ENCODE measurements around the gene CAPSL. TPM values are rescaled to one million over a fixed set of nuclear protein-coding genes. Genes with fewer than 3 reads are reported as not detected.

CAPSL gene
- total and polyA plus RNA-seq, 2 experiments from 2014 or later: 0.19 to 4.5 TPM

DNA sequence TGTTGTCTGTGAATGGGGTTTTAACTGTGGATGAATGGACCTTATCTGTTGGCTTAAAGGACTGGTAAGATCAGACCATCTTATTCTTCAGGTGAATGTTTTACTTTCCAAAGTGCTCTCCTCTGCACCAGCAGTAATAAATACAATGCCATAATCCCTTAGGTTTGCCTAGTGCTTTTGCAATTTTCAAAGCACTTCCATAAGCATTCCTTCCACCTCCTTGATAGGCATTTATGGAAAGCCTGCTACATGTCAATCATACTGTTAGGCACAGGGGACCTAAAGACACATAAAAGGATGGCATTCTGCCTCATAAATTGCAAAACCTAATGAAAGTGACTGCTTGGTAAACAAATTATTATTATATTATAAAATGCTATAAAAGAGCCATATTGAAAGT lies 60.3 kb downstream of the CAPSL start:
- TF ChIP-seq EZH2phosphoT487 (IDR thresholded peaks at IDR 0.05; ENCODE audit: insufficient read depth, low read depth) (no peak), EZH2 (IDR thresholded peaks at IDR 0.05; ENCODE audit: insufficient read depth, poor library complexity, severe bottlenecking) (no peak)
- H3K27me3 ChIP-seq (replicated peaks; ENCODE audit: insufficient read depth): no peaks in the 10 kb centered on the region

DNA sequence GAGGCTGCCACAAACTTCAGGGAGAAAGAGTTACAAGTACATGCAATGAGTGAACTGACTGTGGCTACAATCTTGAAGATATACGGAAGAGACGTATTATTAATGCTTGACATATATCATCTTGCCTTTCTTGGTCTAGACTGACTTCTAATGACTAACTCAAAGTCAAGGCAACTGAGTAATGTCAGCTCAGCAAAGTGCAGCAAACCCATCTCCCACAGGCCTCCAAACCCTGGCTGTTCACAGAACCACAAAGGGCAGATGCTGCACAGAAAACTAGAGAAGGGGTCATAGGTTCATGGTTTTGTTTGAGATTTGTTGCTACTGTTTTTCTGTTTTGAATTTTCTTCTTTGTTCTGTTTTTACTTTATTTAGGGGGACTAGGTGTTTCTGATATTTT lies 60.8 kb downstream of the CAPSL start:
- H3K27ac ChIP-seq: no peak overlapping the region
- H3F3A ChIP-seq (ENCODE audit: insufficient read depth): peaks cover 5% of the 10 kb centered on the region; the same call in 1 of the 2 replicates
- no peak overlapping the region for H2AFZ ChIP-seq
- TF ChIP-seq EZH2 (IDR thresholded peaks at IDR 0.05; ENCODE audit: insufficient read depth, poor library complexity, severe bottlenecking): no peak
- no peak for TF ChIP-seq EZH2phosphoT487 (IDR thresholded peaks at IDR 0.05; ENCODE audit: insufficient read depth, low read depth)
- no peaks in the 10 kb centered on the region for H3K9me3 ChIP-seq (ENCODE audit: low read depth)
- peaks cover 9% of the 10 kb centered on the region; the same call in 1 of the 2 replicates for H3K4me1 ChIP-seq (ENCODE audit: insufficient read depth)
- H4K20me1 ChIP-seq (ENCODE audit: insufficient read depth): no peaks in the 10 kb centered on the region
- H3K36me3 ChIP-seq (ENCODE audit: low read depth): no peaks in the 10 kb centered on the region
- 54 to 60% methylated on average over 2 of the region's 2 CpGs for WGBS, 2 experiments (ENCODE audit: low coverage in 1 of 2, low lambda C conversion rate in 2 of 2, missing lambda C conversion rate in 2 of 2)
- H3K9ac ChIP-seq: no peak overlapping the region
- no peaks in the 10 kb centered on the region for H3K27me3 ChIP-seq (replicated peaks; ENCODE audit: insufficient read depth)
- in situ Hi-C loops (cut with MboI): no loop called here
- H3K4me3 ChIP-seq: no peak overlapping the region
- H3K79me2 ChIP-seq (ENCODE audit: insufficient read depth): no peaks in the 10 kb centered on the region
- no peak for DNase-seq
- H3K9me2 ChIP-seq (ENCODE audit: insufficient read depth): no peaks in the 10 kb centered on the region
- H3K4me2 ChIP-seq (ENCODE audit: unreplicated experiment): no peak overlapping the region

More for the DNA sequence above, 60.3 kb downstream of the CAPSL start:
- H3K27ac ChIP-seq: no peak overlapping the region
- no peak for DNase-seq
- in situ Hi-C loops (cut with MboI): no loop called here
- H3K9me2 ChIP-seq (ENCODE audit: insufficient read depth): no peaks in the 10 kb centered on the region
- H4K20me1 ChIP-seq (ENCODE audit: insufficient read depth): no peaks in the 10 kb centered on the region
- H3F3A ChIP-seq (ENCODE audit: insufficient read depth): peaks cover 5% of the 10 kb centered on the region; the same call in 1 of the 2 replicates
- H3K9ac ChIP-seq: no peak overlapping the region
- H2AFZ ChIP-seq: no peak overlapping the region
- H3K4me1 ChIP-seq (ENCODE audit: insufficient read depth): peaks cover 9% of the 10 kb centered on the region; the same call in 1 of the 2 replicates
- H3K4me3 ChIP-seq: no peak overlapping the region
- H3K79me2 ChIP-seq (ENCODE audit: insufficient read depth): no peaks in the 10 kb centered on the region
- H3K9me3 ChIP-seq (ENCODE audit: low read depth): no peaks in the 10 kb centered on the region
- no peak overlapping the region for H3K4me2 ChIP-seq (ENCODE audit: unreplicated experiment)
- no peaks in the 10 kb centered on the region for H3K36me3 ChIP-seq (ENCODE audit: low read depth)

DNA sequence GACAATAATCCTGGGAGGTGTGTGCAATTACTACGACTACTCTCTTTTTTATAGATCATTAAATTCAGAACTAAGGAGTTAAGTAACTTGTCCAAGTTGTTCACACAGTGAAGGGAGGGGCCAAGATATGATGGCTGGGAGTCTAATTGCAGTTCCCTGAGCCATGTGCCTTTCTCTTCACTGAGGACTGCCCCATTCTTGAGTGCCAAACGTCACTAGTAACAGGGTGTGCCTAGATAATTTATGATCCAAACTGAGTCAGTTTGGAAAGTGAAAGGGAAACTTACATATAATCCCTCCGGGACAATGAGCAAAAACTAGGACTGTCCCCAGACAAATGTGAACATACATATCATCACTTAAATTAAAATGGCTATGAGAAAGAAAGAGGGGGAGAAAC lies 61.5 kb downstream of the CAPSL start:
- Histone ChIP-seq H3K27ac (peak overlapping the region; percentile 15; the same call in 1 of the 2 replicates), H3K4me2 (ENCODE audit: unreplicated experiment) (peak overlapping the region; percentile 19)

DNA sequence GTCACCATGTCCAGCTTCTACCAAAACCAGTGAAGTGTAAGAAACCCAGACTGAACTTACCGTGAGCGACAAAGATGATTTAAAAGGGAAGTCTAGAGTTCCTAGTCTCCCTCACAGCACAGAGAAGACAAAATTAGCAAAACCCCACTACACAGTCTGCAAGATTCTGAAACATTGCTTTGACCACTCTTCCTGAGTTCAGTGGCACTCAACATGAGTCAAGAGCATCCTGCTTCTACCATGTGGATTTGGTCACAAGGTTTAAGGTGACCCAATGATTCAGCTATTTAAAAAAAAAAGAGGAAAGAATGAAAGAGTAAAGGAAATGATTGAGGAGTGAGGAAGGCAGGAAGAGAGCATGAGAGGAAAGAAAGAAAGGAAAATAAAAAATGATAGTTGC lies 62.0 kb downstream of the CAPSL start:
- no peaks in the 10 kb centered on the region for H3K79me2 ChIP-seq (ENCODE audit: insufficient read depth)
- in situ Hi-C loops (cut with MboI): no loop called here
- peak; percentile 40 for DNase-seq
- no peak overlapping the region for H2AFZ ChIP-seq
- H3K4me2 ChIP-seq (ENCODE audit: unreplicated experiment): peak overlapping the region; percentile 19
- H3F3A ChIP-seq (ENCODE audit: insufficient read depth): peaks cover 5% of the 10 kb centered on the region; the same call in 1 of the 2 replicates
- no peak overlapping the region for H3K4me3 ChIP-seq
- peak overlapping the region; percentile 15; the same call in 1 of the 2 replicates for H3K27ac ChIP-seq
- H3K9ac ChIP-seq: no peak overlapping the region
- H3K4me1 ChIP-seq (ENCODE audit: insufficient read depth): peaks cover 9% of the 10 kb centered on the region; the same call in 1 of the 2 replicates
- H3K9me3 ChIP-seq (ENCODE audit: low read depth): no peaks in the 10 kb centered on the region
- no peaks in the 10 kb centered on the region for H3K9me2 ChIP-seq (ENCODE audit: insufficient read depth)
- no peak for TF ChIP-seq EZH2 (IDR thresholded peaks at IDR 0.05; ENCODE audit: insufficient read depth, poor library complexity, severe bottlenecking)
- TF ChIP-seq EZH2phosphoT487 (IDR thresholded peaks at IDR 0.05; ENCODE audit: insufficient read depth, low read depth): no peak
- no peaks in the 10 kb centered on the region for H3K27me3 ChIP-seq (replicated peaks; ENCODE audit: insufficient read depth)
- no peaks in the 10 kb centered on the region for H4K20me1 ChIP-seq (ENCODE audit: insufficient read depth)
- no peaks in the 10 kb centered on the region for H3K36me3 ChIP-seq (ENCODE audit: low read depth)
- 94 to 100% methylated on average over 2 of the region's 2 CpGs for WGBS, 2 experiments (ENCODE audit: low coverage in 1 of 2, low lambda C conversion rate in 2 of 2, missing lambda C conversion rate in 2 of 2)

More for the DNA sequence above, 61.5 kb downstream of the CAPSL start:
- Histone ChIP-seq H4K20me1 (ENCODE audit: insufficient read depth) (no peaks in the 10 kb centered on the region), H3K79me2 (ENCODE audit: insufficient read depth) (no peaks in the 10 kb centered on the region), H3K4me3 (no peak overlapping the region), H3F3A (ENCODE audit: insufficient read depth) (peaks cover 5% of the 10 kb centered on the region; the same call in 1 of the 2 replicates), H2AFZ (no peak overlapping the region), H3K9ac (no peak overlapping the region), H3K27me3 (replicated peaks; ENCODE audit: insufficient read depth) (no peaks in the 10 kb centered on the region), H3K9me2 (ENCODE audit: insufficient read depth) (no peaks in the 10 kb centered on the region), H3K36me3 (ENCODE audit: low read depth) (no peaks in the 10 kb centered on the region), H3K9me3 (ENCODE audit: low read depth) (no peaks in the 10 kb centered on the region), H3K4me1 (ENCODE audit: insufficient read depth) (peaks cover 9% of the 10 kb centered on the region; the same call in 1 of the 2 replicates)
- 14% methylated on average over 3 of the region's 3 CpGs for WGBS, 2 experiments (ENCODE audit: low coverage in 1 of 2, low lambda C conversion rate in 2 of 2, missing lambda C conversion rate in 2 of 2)
- TF ChIP-seq EZH2 (IDR thresholded peaks at IDR 0.05; ENCODE audit: insufficient read depth, poor library complexity, severe bottlenecking) (no peak), EZH2phosphoT487 (IDR thresholded peaks at IDR 0.05; ENCODE audit: insufficient read depth, low read depth) (no peak)
- in situ Hi-C loops (cut with MboI): no loop called here
- peak; percentile 69 for DNase-seq

DNA sequence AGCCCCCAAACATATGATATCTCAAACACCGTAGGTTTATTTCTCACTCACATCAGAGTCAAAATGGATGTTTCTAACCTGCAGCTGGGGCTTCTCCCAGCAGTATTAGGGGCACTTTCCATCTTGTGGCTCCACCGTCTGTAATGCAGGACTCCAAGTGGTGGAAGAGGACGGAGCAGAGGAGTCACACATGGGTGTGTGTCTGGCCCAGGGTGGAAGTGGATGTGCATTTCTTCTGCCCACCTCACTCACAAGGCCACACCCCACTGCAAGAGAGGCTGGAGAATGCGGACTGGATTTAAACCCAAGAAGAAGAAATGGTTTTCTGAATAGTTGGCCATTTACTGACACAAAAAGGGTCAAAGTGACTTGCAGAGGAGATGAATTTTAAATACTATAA lies 67.8 kb downstream of the CAPSL start:
- 95 to 100% methylated on average over 4 of the region's 4 CpGs for WGBS, 2 experiments (ENCODE audit: low coverage in 1 of 2, low lambda C conversion rate in 2 of 2, missing lambda C conversion rate in 2 of 2)
- H3K9me3 ChIP-seq (ENCODE audit: low read depth): no peaks in the 10 kb centered on the region
- no peaks in the 10 kb centered on the region for H3F3A ChIP-seq (ENCODE audit: insufficient read depth)
- H3K4me3 ChIP-seq: no peak overlapping the region
- no peaks in the 10 kb centered on the region for H3K79me2 ChIP-seq (ENCODE audit: insufficient read depth)
- H3K27me3 ChIP-seq (replicated peaks; ENCODE audit: insufficient read depth): no peaks in the 10 kb centered on the region
- no peaks in the 10 kb centered on the region for H4K20me1 ChIP-seq (ENCODE audit: insufficient read depth)
- no peak overlapping the region for H3K4me2 ChIP-seq (ENCODE audit: unreplicated experiment)
- no peaks in the 10 kb centered on the region for H3K4me1 ChIP-seq (ENCODE audit: insufficient read depth)
- no peak overlapping the region for H3K9ac ChIP-seq
- H3K27ac ChIP-seq: no peak overlapping the region
- in situ Hi-C loops (cut with MboI): no loop called here
- H3K36me3 ChIP-seq (ENCODE audit: low read depth): peaks cover 9% of the 10 kb centered on the region; the same call in 1 of the 2 replicates
- TF ChIP-seq EZH2 (IDR thresholded peaks at IDR 0.05; ENCODE audit: insufficient read depth, poor library complexity, severe bottlenecking) (no peak), EZH2phosphoT487 (IDR thresholded peaks at IDR 0.05; ENCODE audit: insufficient read depth, low read depth) (no peak)
- DNase-seq: no peak
- H3K9me2 ChIP-seq (ENCODE audit: insufficient read depth): no peaks in the 10 kb centered on the region
- no peak overlapping the region for H2AFZ ChIP-seq
